H9 (cell line): ENCODE results near the gene MED10. TPM values are rescaled to one million over a fixed set of nuclear protein-coding genes. Genes with fewer than 3 reads are reported as not detected.

Experiments used
- DNase-seq: peaks from one replicate; pipeline ENCODE4 v3.0.0-alpha.2; 2017
- H2AFZ ChIP-seq: one replicate; pipeline ENCODE4 v1.6.1; 2013; ENCODE audit warnings: mild to moderate bottlenecking, low read length, control low read depth, moderate library complexity
- H2AK5ac ChIP-seq: 2 replicates; pipeline ENCODE4 v1.6.1; 2013; ENCODE audit warnings: low read length, control low read depth, mixed read lengths; ENCODE audit not compliant: insufficient read length
- H2BK120ac ChIP-seq: one replicate; pipeline ENCODE4 v1.6.1; 2013; ENCODE audit warnings: low read depth, mild to moderate bottlenecking, low read length, control low read depth, inconsistent platforms; ENCODE audit not compliant: poor library complexity, severe bottlenecking
- H2BK12ac ChIP-seq: 2 replicates; pipeline ENCODE4 v1.6.1; 2013; ENCODE audit warnings: low read length, control low read depth, mixed read lengths, low read depth; ENCODE audit not compliant: insufficient read length
- H2BK15ac ChIP-seq: 2 replicates; pipeline ENCODE4 v1.6.1; 2013; ENCODE audit warnings: low read depth, low read length, control low read depth
- H2BK20ac ChIP-seq: one replicate; pipeline ENCODE4 v1.6.1; 2013; ENCODE audit warnings: low read depth, mild to moderate bottlenecking, low read length, control low read depth, inconsistent platforms; ENCODE audit not compliant: poor library complexity, severe bottlenecking
- H2BK5ac ChIP-seq: 2 replicates; pipeline ENCODE4 v1.6.1; 2013; ENCODE audit warnings: low read length, control low read depth, mixed read lengths; ENCODE audit not compliant: insufficient read length
- H3K14ac ChIP-seq: 2 replicates; pipeline ENCODE4 v1.6.1; 2013; ENCODE audit warnings: low read length, control low read depth; ENCODE audit not compliant: insufficient read depth
- H3K18ac ChIP-seq: 2 replicates; pipeline ENCODE4 v1.6.1; 2013; ENCODE audit warnings: low read depth, mild to moderate bottlenecking, mixed read lengths, low read length, control low read depth; ENCODE audit not compliant: insufficient read length
- H3K23ac ChIP-seq: 2 replicates; pipeline ENCODE4 v1.6.1; 2013; ENCODE audit warnings: low read length, control low read depth, mixed read lengths, low read depth; ENCODE audit not compliant: insufficient read length
- H3K23me2 ChIP-seq: 2 replicates; pipeline ENCODE4 v1.6.1; 2013; ENCODE audit warnings: low read depth, mild to moderate bottlenecking, mixed read lengths, low read length, control low read depth; ENCODE audit not compliant: insufficient read length, poor library complexity, severe bottlenecking
- H3K27ac ChIP-seq: 2 replicates; pipeline ENCODE4 v1.5.1; 2013; ENCODE audit warnings: low read length, control low read depth, mixed read lengths, low read depth; ENCODE audit not compliant: insufficient read length
- H3K27me3 ChIP-seq: 2 replicates; pipeline ENCODE4 v1.6.1; 2013; ENCODE audit warnings: low read length, control low read depth, inconsistent platforms; ENCODE audit not compliant: insufficient read depth
- H3K4ac ChIP-seq: 2 replicates; pipeline ENCODE4 v1.6.1; 2013; ENCODE audit warnings: low read depth, mild to moderate bottlenecking, control low read depth, inconsistent platforms, low read length, moderate library complexity
- H3K4me1 ChIP-seq: 2 replicates; pipeline ENCODE4 v1.6.1; 2013; ENCODE audit warnings: low read length, control low read depth, inconsistent platforms; ENCODE audit not compliant: insufficient read depth
- H3K4me2 ChIP-seq: 2 replicates; pipeline ENCODE4 v1.6.1; 2013; ENCODE audit warnings: low read length, control low read depth, mixed read lengths; ENCODE audit not compliant: insufficient read length, insufficient read depth
- H3K56ac ChIP-seq: 2 replicates; pipeline ENCODE4 v1.6.1; 2013; ENCODE audit warnings: low read depth, mild to moderate bottlenecking, mixed read lengths, low read length, control low read depth; ENCODE audit not compliant: insufficient read length
- H3K79me1 ChIP-seq: 2 replicates; pipeline ENCODE4 v1.6.1; 2013; ENCODE audit warnings: low read depth, mild to moderate bottlenecking, moderate library complexity, low read length, control low read depth, inconsistent platforms; ENCODE audit not compliant: insufficient read depth, poor library complexity, severe bottlenecking
- H3K79me2 ChIP-seq: 2 replicates; pipeline ENCODE4 v1.6.1; 2013; ENCODE audit warnings: low read length, control low read depth, inconsistent platforms; ENCODE audit not compliant: insufficient read depth
- H3K9ac ChIP-seq: 2 replicates; pipeline ENCODE4 v1.6.1; 2013; ENCODE audit warnings: low read length, control low read depth, mixed read lengths; ENCODE audit not compliant: insufficient read length; ENCODE audit errors: extremely low read depth
- H3K9me3 ChIP-seq: one replicate; pipeline ENCODE4 v1.6.1; 2013; ENCODE audit warnings: low read depth, low read length, inconsistent platforms; ENCODE audit not compliant: control insufficient read depth
- H3T11ph ChIP-seq: one replicate; pipeline ENCODE4 v1.6.1; 2013; ENCODE audit warnings: mild to moderate bottlenecking, low read length, control low read depth, inconsistent platforms
- H4K20me1 ChIP-seq: one replicate; pipeline ENCODE4 v1.6.1; 2013; ENCODE audit not compliant: control insufficient read depth, insufficient read length, insufficient read depth
- H4K5ac ChIP-seq: 2 replicates; pipeline ENCODE4 v1.6.1; 2013; ENCODE audit warnings: low read depth, mild to moderate bottlenecking, mixed read lengths, low read length, control low read depth; ENCODE audit not compliant: insufficient read length
- H4K8ac ChIP-seq: replicated peaks from 2 replicates; pipeline ENCODE4 v1.6.1; 2013; ENCODE audit warnings: low read length, control low read depth, mixed read lengths, low read depth; ENCODE audit not compliant: insufficient read length
- H4K91ac ChIP-seq: 2 replicates; pipeline ENCODE4 v1.6.1; 2013; ENCODE audit warnings: low read depth, mild to moderate bottlenecking, moderate library complexity, mixed read lengths, low read length, control low read depth; ENCODE audit not compliant: insufficient read length
- H3K27ac Mint-ChIP-seq, 3 experiments: 2 replicates in 2 of 3; 3 replicates in 1 of 3; pipeline ENCODE4 v1.8.0; 2020 to 2021; ENCODE audit warnings: mixed read lengths in 3 of 3, mild to moderate bottlenecking in 1 of 3, moderate library complexity in 1 of 3
- H3K27me3 Mint-ChIP-seq: 2 replicates; pipeline ENCODE4 v1.8.0; 2021; ENCODE audit warnings: low read depth, mild to moderate bottlenecking, moderate library complexity, mixed read lengths
- H3K36me3 Mint-ChIP-seq, 3 experiments: 2 replicates in 2 of 3; 3 replicates in 1 of 3; pipeline ENCODE4 v1.8.0; 2020 to 2021; ENCODE audit warnings: low read depth in 3 of 3, mixed read lengths in 3 of 3; ENCODE audit not compliant: insufficient read depth in 1 of 3
- H3K4me1 Mint-ChIP-seq, 2 experiments: 2 replicates each; pipeline ENCODE4 v1.8.0; 2020; ENCODE audit warnings: mixed read lengths in 2 of 2
- H3K4me3 Mint-ChIP-seq, 2 experiments: 2 replicates in 1 of 2; 3 replicates in 1 of 2; pipeline ENCODE4 v1.8.0; 2020 to 2021; ENCODE audit warnings: mild to moderate bottlenecking in 2 of 2, mixed read lengths in 2 of 2, moderate library complexity in 1 of 2
- H3K9me3 Mint-ChIP-seq, 2 experiments: 2 replicates in 1 of 2; 3 replicates in 1 of 2; pipeline ENCODE4 v1.8.0; 2020; ENCODE audit warnings: mild to moderate bottlenecking in 2 of 2, mixed read lengths in 2 of 2, moderate library complexity in 1 of 2
- CTCF ChIP-seq: fragments of 200-600 bp; sonication (generic); conservative IDR thresholded peaks from 3 replicates; pipeline ENCODE4 v1.8.0; 2021; ENCODE audit warnings: antibody characterized with exemption, mild to moderate bottlenecking
- WGBS: extraction: QIAGEN DNeasy Blood & Tissue Kit; methylation state at CpG from one replicate; pipeline ENCODE4 v1.1.7; 2013; ENCODE audit warnings: missing lambda C conversion rate, low lambda C conversion rate, mixed read lengths; ENCODE audit not compliant: insufficient read length; ENCODE audit errors: extremely low coverage; 5-methylcytosine and 5-hydroxymethylcytosine counted together
- total RNA-seq: library from RNA; stranded (reverse); gene quantifications from 2 replicates; pipeline ENCODE4 v1.2.1, GENCODE V29; 2021

MED10 gene
- total RNA-seq, 1 experiment from 2014 or later, result 35.3 TPM

GRCh38 chr5:6376974-6377520 is 1.3 kb downstream of the MED10 start:
- peak overlapping the region; percentile 62 for H3K9ac ChIP-seq
- no CpG with 5 or more reads among the region's 11 CpGs for WGBS

More at GRCh38 chr5:6376974-6377520, 1.3 kb downstream of the MED10 start:
- Histone ChIP-seq H2BK5ac (no peak overlapping the region), H3K23ac (no peak overlapping the region), H2BK20ac (no peak overlapping the region), H2AFZ (no peak overlapping the region), H3K23me2 (peaks cover 13% of the 10 kb centered on the region), H3K18ac (no peak overlapping the region), H2BK12ac (no peak overlapping the region), H4K5ac (no peak overlapping the region), H3K4me2 (peak overlapping the region; percentile 94), H4K20me1 (no peaks in the 10 kb centered on the region), H3K79me2 (peaks cover 11% of the 10 kb centered on the region; the same call in 1 of the 2 replicates), H4K91ac (no peak overlapping the region), H2AK5ac (no peak overlapping the region), H2BK15ac (no peak overlapping the region), H3K9me3 (no peaks in the 10 kb centered on the region), H3K14ac (no peak overlapping the region), H3T11ph (no peak overlapping the region), H3K79me1 (peaks cover 11% of the 10 kb centered on the region), H3K27ac (no peak overlapping the region), H3K4ac (no peak overlapping the region), H4K8ac (no peak overlapping the region), H3K56ac (no peak overlapping the region), H2BK120ac (no peak overlapping the region), H3K4me1 (no peaks in the 10 kb centered on the region), H3K27me3 (no peaks in the 10 kb centered on the region)
- Mint-ChIP-seq H3K27me3 (no peaks in the 10 kb centered on the region), H3K36me3 (peaks cover 33 to 49% (median 45%) of the 10 kb centered on the region in 3 experiments; a peak in 6 of 7 replicates), H3K4me3 (peak overlapping the region; percentile 94 to 98), H3K27ac (no peak overlapping the region), H3K4me1 (peaks cover 14 to 17% of the 10 kb centered on the region in 2 experiments), H3K9me3 (no peaks in the 10 kb centered on the region)
- TF ChIP-seq CTCF, result no peak
- peak; percentile 2 for DNase-seq
